MG63 (cell line): ENCODE results near the gene LYPLA2. TPM values are rescaled to one million over a fixed set of nuclear protein-coding genes. Genes with fewer than 3 reads are reported as not detected.
"Not testable (repeated sequence)": the region's sequence is repeated elsewhere in the genome, so short reads cannot be mapped to it uniquely, and the experiment has no call there.

Experiments used
- DNase-seq: peaks from one replicate; pipeline ENCODE4 v3.0.0-alpha.2; 2020
- H3K27me3 ChIP-seq: fragments of 250-450 bp; sonication (Bioruptor Pico); 2 replicates; pipeline ENCODE4 v1.5.1; 2020; ENCODE audit warnings: mild to moderate bottlenecking, moderate library complexity
- H3K36me3 ChIP-seq: fragments of 250-450 bp; sonication (Bioruptor Pico); 2 replicates; pipeline ENCODE4 v1.5.1; 2020; ENCODE audit warnings: mild to moderate bottlenecking, moderate library complexity
- H3K4me3 ChIP-seq: fragments of 250-450 bp; sonication (Bioruptor Pico); 2 replicates; pipeline ENCODE4 v1.5.1; 2020; ENCODE audit warnings: mild to moderate bottlenecking, moderate library complexity
- H3K9me3 ChIP-seq: fragments of 250-450 bp; sonication (Bioruptor Pico); 2 replicates; pipeline ENCODE4 v1.5.1; 2020; ENCODE audit warnings: mild to moderate bottlenecking, moderate library complexity
- total RNA-seq: library from RNA; depleted of rRNA; stranded (reverse); fragments of >200 nt; shearing (Covaris generic); gene quantifications from 2 replicates; pipeline ENCODE4 v1.2.3, GENCODE V29; 2014; ENCODE audit warnings: low replicate concordance

Gene LYPLA2
- total RNA-seq, 1 experiment from 2014 or later: 68.6 TPM

- Histone ChIP-seq H3K4me3 (no peak overlapping the region), H3K27me3 (no peaks in the 10 kb centered on the region), H3K36me3 (no peaks in the 10 kb centered on the region), H3K9me3 (no peaks in the 10 kb centered on the region)
- DNase-seq: no peak
These were observed 16.5 kb downstream of the LYPLA2 start for GRCh38 chr1:23807453-23807852.

GRCh38 chr1:23809751-23810171 is 18.8 kb downstream of the LYPLA2 start:
- Histone ChIP-seq H3K4me3 (no peak overlapping the region), H3K9me3 (no peaks in the 10 kb centered on the region), H3K36me3 (no peaks in the 10 kb centered on the region), H3K27me3 (no peaks in the 10 kb centered on the region)
- peak; percentile 67 for DNase-seq

GRCh38 chr1:23810818-23811540 is 20.0 kb downstream of the LYPLA2 start:
- Histone ChIP-seq H3K9me3 (no peaks in the 10 kb centered on the region), H3K36me3 (no peaks in the 10 kb centered on the region), H3K27me3 (no peaks in the 10 kb centered on the region), H3K4me3 (no peak overlapping the region)
- DNase-seq: no peak

GRCh38 chr1:23814016-23814415 is 23.1 kb downstream of the LYPLA2 start:
- Histone ChIP-seq H3K4me3 (no peak overlapping the region), H3K9me3 (no peaks in the 10 kb centered on the region), H3K27me3 (no peaks in the 10 kb centered on the region), H3K36me3 (no peaks in the 10 kb centered on the region)
- no peak for DNase-seq

- no peak overlapping the region for H3K4me3 ChIP-seq
- H3K36me3 ChIP-seq: no peaks in the 10 kb centered on the region
- no peak for DNase-seq
- H3K27me3 ChIP-seq: no peaks in the 10 kb centered on the region
- no peaks in the 10 kb centered on the region for H3K9me3 ChIP-seq
These were observed 25.4 kb downstream of the LYPLA2 start for GRCh38 chr1:23816361-23816760.

GRCh38 chr1:23816906-23817305 is 26.0 kb downstream of the LYPLA2 start:
- Histone ChIP-seq H3K4me3 (no peak overlapping the region), H3K9me3 (no peaks in the 10 kb centered on the region), H3K27me3 (no peaks in the 10 kb centered on the region), H3K36me3 (no peaks in the 10 kb centered on the region)
- DNase-seq: no peak

GRCh38 chr1:23817633-23818032 is 26.7 kb downstream of the LYPLA2 start:
- Histone ChIP-seq H3K9me3 (no peaks in the 10 kb centered on the region), H3K36me3 (no peaks in the 10 kb centered on the region), H3K4me3 (no peak overlapping the region), H3K27me3 (no peaks in the 10 kb centered on the region)
- no peak for DNase-seq

- peaks cover 4% of the 10 kb centered on the region; the same call in 1 of the 2 replicates for H3K36me3 ChIP-seq
- H3K4me3 ChIP-seq: no peak overlapping the region
- DNase-seq: no peak
- H3K27me3 ChIP-seq: no peaks in the 10 kb centered on the region
- no peaks in the 10 kb centered on the region for H3K9me3 ChIP-seq
These were observed 32.8 kb downstream of the LYPLA2 start for GRCh38 chr1:23823767-23824166.

- H3K27me3 ChIP-seq: no peaks in the 10 kb centered on the region
- H3K36me3 ChIP-seq: peaks cover 4% of the 10 kb centered on the region; the same call in 1 of the 2 replicates
- H3K4me3 ChIP-seq: peak overlapping the region; percentile 99
- no peak for DNase-seq
- no peaks in the 10 kb centered on the region for H3K9me3 ChIP-seq
These were observed 33.7 kb downstream of the LYPLA2 start for GRCh38 chr1:23824711-23825075.

GRCh38 chr1:23825076-23825761 is 34.3 kb downstream of the LYPLA2 start, which contains the start of gene HMGCL:
Gene HMGCL (minus strand): TSS chr1:23825429. CDS start chr1:23825415, 14 bp downstream.
- H3K27me3 ChIP-seq: no peaks in the 10 kb centered on the region
- H3K9me3 ChIP-seq: no peaks in the 10 kb centered on the region
- peak; percentile 91 for DNase-seq
- peaks cover 4% of the 10 kb centered on the region; the same call in 1 of the 2 replicates for H3K36me3 ChIP-seq
- H3K4me3 ChIP-seq: peak within 1 kb of the TSS; percentile 99

GRCh38 chr1:23825762-23826522 is 35.0 kb downstream of the LYPLA2 start:
- no peak for DNase-seq
- H3K27me3 ChIP-seq: no peaks in the 10 kb centered on the region
- H3K4me3 ChIP-seq: peak overlapping the region; percentile 99
- H3K9me3 ChIP-seq: no peaks in the 10 kb centered on the region
- H3K36me3 ChIP-seq: peaks cover 4% of the 10 kb centered on the region; the same call in 1 of the 2 replicates

- not testable (repeated sequence) for H3K4me3 ChIP-seq, H3K36me3 ChIP-seq, H3K9me3 ChIP-seq, H3K27me3 ChIP-seq, DNase-seq
These were observed 35.6 kb downstream of the LYPLA2 start for GRCh38 chr1:23826590-23826989.

GRCh38 chr1:23827717-23828116 is 36.8 kb downstream of the LYPLA2 start:
- peaks cover 4% of the 10 kb centered on the region; the same call in 1 of the 2 replicates for H3K36me3 ChIP-seq
- H3K27me3 ChIP-seq: no peaks in the 10 kb centered on the region
- no peaks in the 10 kb centered on the region for H3K9me3 ChIP-seq
- H3K4me3 ChIP-seq: no peak overlapping the region
- no peak for DNase-seq

GRCh38 chr1:23834156-23834555 is 43.2 kb downstream of the LYPLA2 start:
- H3K36me3 ChIP-seq, H3K4me3 ChIP-seq, DNase-seq, H3K9me3 ChIP-seq, H3K27me3 ChIP-seq: not testable (repeated sequence)

- Histone ChIP-seq H3K27me3 (no peaks in the 10 kb centered on the region; the same call in 1 of the 2 replicates), H3K9me3 (no peaks in the 10 kb centered on the region), H3K4me3 (no peak overlapping the region), H3K36me3 (no peaks in the 10 kb centered on the region)
- no peak for DNase-seq
These were observed 45.1 kb downstream of the LYPLA2 start for GRCh38 chr1:23836037-23836436.

GRCh38 chr1:23837908-23838307 is 47.0 kb downstream of the LYPLA2 start:
- DNase-seq: no peak
- H3K27me3 ChIP-seq: no peaks in the 10 kb centered on the region; the same call in 1 of the 2 replicates
- no peak overlapping the region; the same call in 1 of the 2 replicates for H3K4me3 ChIP-seq
- no peaks in the 10 kb centered on the region for H3K36me3 ChIP-seq
- no peaks in the 10 kb centered on the region for H3K9me3 ChIP-seq

GRCh38 chr1:23838401-23838866 is 47.5 kb downstream of the LYPLA2 start:
- peak overlapping the region; percentile 34 for H3K4me3 ChIP-seq
- no peaks in the 10 kb centered on the region for H3K9me3 ChIP-seq
- DNase-seq: peak; percentile 55
- H3K27me3 ChIP-seq: no peaks in the 10 kb centered on the region; the same call in 1 of the 2 replicates
- no peaks in the 10 kb centered on the region for H3K36me3 ChIP-seq
